Measurements from ENCODE around the gene CRIP3.

Gene CRIP3

DNA sequence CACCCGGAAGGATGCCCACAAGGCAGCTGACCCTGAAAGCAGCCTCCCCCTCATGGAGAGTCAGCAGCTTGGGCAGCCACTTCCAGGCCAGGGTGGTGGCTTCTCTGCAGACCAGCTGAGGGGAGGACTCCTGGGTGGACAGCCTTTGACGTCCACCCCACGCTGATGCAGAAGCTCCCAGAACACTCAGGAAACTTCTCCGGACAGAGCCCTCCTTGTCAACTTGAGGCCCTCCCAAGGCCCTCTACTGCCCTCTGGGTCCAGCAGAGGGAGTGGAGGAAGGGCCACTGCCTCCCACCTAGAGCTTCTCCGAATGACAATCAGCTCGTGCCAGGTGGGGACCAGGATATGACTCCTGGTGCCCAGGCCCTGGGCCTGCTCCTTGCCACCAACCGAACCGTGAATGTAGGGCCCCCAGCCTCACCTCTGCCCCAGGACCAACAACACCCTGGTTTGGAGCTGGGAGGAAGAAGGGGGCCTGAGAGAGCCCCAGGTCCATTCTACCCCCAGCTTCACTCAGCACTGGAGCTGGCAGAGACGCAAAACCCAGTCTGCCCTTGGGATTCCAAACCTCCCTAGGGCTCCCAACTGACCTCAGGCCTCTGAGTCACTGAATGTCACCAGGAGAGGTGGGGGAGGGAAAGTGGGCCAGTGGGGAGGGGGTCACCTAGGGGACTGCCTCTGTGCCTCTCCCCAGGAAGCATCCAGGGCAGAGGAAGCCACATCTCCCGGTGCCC, 21.5 kb downstream of the CRIP3 start:
- DNase-seq, result no peak

DNA sequence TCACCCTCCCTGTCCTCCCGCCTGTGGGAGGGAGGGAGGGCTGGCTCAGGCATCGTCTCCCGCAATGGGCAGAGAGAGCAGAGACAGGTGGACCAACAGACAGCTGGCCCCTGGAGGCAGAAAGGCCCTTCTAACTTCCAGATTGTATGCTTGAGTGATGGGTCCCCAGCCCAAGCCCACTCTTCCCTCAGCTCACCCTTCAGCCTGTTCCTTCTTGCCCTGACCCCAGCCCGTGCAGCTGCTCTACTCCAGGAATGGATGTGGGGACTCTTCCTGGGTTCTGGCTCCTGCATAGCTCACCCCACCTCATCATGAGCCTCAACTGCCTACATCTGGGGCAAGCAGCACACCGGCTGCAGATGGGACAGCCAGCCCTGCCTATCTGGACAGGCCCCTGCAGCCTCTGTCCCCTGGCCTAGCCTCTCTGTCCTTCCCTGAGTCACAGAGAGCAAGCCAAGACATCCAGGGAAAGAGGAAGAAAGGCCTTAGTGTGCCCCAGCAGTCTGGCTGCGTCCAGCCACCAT, 22.1 kb downstream of the CRIP3 start:
- DNase-seq, result no peak

DNA sequence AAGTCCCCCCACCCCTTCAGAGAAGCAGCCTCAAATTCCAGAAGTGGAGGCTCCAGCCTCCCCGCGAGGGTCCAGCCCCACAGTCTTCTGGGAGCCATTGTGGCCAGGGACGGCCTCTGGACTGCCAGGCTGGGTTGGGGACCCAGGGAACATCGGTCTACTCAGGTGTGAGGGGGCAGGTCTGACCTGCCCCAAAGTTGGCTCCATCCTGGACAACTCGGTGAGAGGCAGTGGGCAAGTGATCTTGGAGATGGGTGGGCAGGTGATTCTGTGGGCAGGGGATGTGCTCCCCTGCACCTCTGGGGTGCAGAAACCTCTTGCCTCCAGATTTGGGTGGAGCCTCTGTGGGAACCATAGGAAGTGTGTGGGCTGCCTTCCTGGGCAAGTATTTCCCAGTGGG, 22.8 kb downstream of the CRIP3 start:
- no peak for DNase-seq

DNA sequence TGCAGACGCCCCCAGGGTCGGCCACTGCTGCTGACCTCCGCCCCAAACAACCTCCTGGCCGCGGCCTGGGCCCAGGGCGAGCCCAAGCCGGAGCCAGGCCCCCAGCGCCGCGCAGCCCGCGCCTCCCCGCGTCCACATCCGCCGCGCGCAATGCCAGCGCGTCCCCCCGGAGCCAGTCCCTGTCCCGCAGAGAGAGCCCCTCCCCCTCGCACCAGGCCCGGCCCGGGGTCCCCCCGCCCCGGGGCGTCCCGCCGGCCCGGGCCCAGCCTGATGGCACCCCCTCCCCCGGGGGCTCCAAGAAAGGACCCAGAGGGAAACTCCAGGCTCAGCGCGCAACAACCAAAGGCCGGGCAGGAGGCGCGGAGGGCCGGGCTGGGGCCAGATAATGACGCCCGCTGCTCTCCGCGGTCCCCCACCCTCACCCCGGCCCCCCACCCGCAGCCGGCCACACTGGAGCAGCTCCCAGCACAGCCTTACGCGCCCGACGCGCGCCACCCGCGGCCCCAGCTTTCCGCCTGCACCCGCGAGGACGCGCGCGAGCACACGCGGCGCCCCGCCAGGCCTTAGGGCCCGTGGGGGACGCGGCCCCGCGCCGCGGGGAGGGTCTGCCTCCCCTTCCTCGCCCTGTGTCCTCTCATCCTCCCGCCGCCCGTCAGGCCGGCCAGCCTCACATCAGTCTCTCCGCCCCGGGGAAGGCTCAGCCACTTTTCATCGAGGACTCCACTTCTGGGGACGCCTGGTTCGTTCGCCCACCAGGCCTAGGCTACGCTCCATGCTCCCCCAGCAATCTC, 23.4 kb downstream of the CRIP3 start:
- no peak for DNase-seq

DNA sequence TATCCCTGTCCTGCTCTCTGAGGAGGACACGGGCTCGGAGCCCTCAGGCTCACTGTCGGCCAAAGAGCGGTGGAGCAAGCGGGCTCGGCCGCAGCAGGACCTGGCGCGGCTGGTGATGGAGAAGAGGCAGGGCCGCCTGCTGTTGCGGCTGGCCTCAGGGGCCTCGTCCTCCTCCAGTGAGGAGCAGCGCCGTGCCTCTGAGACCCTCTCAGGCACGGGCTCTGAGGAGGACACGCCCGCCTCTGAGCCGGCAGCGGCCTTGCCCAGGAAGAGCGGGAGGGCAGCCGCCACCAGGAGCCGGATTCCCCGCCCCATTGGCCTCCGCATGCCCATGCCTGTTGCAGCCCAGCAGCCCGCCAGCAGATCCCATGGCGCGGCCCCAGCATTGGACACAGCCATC, 24.7 kb downstream of the CRIP3 start:
- no peak for DNase-seq

DNA sequence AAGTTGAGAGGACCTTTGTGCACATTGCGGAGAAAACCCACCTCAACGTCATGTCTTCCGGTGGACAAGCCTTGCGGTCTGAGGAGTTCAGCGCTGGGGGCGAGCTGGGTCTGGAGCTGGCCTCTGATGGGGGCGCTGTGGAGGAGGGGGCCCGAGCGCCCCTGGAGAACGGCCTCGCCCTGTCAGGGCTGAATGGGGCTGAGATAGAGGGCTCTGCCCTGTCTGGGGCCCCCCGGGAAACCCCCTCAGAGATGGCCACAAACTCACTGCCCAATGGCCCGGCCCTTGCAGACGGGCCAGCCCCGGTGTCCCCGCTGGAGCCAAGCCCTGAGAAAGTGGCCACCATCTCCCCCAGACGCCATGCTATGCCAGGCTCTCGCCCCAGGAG, 25.1 kb downstream of the CRIP3 start:
- DNase-seq, result no peak

DNA sequence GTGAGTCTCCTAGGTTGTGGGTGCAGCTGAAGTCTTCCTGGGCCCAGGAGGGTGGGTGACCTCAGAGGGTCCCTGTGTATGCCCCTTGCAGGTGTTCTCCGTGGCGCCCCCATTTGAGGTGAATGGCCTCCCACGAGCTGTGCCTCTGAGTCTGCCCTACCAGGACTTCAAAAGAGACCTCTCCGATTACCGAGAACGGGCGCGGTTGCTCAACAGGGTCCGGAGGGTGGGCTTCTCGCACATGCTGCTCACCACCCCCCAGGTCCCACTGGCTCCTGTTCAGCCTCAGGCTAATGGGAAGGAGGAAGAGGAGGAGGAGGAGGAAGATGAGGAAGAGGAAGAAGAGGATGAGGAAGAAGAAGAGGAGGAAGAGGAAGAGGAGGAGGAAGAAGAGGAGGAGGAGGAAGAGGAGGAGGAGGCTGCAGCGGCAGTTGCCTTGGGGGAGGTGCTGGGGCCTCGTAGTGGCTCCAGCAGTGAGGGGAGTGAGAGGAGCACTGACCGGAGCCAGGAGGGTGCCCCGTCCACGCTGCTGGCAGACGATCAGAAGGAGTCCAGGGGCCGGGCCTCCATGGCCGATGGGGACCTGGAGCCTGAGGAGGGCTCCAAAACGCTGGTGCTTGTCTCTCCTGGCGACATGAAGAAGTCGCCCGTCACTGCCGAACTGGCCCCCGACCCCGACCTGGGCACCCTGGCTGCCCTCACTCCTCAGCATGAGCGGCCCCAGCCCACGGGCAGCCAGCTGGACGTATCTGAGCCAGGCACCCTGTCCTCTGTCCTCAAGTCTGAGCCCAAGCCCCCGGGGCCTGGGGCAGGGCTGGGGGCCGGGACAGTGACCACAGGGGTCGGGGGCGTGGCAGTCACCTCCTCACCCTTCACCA, 25.8 kb downstream of the CRIP3 start:
- no peak for DNase-seq

DNA sequence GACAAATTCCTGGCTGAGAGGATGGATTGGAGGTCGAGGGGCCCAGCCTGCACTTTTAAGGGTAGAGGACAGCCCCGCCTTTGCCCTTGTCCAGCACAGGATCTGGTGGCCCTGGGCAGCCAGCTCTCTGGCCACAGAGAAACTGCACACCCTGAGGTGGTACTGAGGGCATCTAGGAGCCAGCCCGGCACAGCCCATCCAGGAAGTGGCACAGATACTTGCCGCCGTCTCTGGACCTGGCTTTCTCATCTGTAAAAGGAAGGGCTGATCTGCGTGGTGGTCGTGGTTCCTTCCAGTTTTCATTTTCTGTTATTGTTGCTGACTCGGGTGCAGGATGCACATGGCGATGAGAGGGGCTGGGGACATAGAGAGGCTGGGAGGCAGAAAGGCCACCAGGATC, 26.6 kb downstream of the CRIP3 start:
- no peak for DNase-seq

DNA sequence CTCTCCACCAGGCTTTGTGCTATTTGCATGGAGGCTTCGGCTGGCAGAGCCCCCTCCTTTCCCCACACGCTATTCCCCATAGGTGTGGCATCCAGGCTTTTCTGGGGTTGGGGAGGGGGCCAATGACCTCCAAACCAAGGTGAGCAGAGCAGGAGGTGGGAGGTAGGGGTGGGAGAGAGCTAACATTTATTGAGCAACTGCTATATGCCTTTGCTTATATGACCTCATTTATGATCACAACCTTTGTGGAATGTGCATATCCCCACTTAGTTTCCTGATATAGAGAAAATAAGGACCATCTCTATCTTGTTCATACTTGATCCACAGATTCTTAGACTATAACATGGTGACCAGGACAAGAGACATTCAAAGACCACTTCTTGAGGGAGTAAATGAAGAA, 28.4 kb downstream of the CRIP3 start:
- DNase-seq, result no peak

DNA sequence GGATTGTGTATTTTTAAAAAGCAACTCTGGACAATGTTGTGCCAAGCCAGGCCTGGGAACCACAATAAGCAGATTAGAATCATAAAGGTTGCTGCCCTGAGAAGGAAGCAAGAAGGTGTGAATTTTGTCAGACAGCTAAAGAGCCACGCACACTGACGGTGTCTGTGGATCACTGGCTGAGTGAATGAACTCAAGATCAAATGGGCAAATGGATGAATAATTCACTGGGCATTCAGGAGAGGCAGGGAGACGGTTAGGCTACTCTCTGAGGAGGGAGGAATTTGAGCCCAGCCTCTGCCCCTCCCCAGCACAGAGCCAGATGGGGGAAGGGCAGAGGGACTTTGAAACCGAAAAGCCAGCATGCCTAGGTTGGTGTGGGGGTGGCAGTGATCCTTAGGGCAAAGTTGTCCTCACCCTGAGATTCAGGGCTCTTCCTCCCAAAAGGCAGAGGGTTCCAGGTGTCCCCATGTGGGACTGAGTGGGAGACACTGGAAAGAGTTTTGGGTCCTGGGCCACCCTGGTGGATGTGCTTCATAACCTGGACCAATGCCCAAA, 30.0 kb downstream of the CRIP3 start:
- no peak for DNase-seq

DNA sequence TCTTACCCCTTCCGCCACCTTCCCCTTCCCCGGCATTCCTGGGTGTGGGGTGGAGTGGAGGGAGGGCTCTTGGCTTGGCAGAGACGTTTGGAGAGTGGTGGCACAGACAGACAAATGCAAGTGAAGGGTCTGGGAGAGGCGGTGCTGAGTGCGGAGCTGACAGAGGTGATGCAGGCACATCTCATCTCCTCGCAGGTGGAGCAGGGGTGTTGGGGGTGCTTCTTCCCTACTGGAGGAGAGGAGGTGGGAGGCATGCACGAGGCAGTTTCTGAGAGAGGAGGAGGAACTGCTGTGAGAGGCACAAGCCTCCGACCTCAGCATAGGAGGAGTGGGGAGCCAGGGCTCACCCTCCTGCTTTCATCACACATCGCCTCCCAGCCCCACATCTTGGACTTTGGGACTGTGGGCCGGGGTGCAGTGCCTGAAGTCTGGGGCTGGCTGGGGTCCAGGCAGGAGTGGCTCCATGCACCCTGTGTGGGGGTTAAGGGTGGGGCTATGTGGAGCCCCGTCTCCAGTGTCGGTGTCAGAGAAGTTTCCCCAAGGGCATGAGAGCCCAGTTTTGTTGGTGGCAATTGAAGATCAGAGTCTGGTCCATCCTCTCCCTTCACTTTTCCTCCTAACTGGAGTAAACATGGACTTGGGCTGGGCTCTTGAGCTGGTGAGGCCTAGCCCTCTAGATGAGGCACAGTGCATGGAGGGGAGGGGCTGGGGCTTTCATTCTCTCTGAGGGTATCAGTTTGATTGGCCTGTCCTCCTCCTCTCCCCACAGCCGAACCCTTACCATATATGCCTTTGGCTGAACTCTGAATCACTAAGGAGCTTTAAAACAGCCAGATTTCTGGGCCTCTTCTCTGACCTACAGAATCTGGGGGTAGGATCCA, 30.7 kb downstream of the CRIP3 start:
- no peak for DNase-seq

DNA sequence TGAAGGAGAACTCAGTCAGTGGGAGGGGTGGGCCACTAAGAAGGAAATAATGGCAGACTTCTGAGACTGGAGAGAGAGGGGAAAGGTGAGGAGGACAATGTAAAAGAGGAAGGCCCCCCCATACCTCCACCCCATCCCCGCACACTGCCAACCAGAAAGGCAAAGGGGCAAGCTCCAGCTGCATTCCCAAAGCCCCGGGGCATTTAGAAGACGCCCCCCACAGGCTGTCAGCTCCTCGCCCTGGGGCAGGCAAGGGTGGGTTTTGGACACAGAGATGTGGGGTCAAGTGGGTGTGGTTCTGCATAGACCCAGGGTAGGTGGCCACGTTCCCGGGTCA, 31.4 kb downstream of the CRIP3 start:
- DNase-seq, result no peak

DNA sequence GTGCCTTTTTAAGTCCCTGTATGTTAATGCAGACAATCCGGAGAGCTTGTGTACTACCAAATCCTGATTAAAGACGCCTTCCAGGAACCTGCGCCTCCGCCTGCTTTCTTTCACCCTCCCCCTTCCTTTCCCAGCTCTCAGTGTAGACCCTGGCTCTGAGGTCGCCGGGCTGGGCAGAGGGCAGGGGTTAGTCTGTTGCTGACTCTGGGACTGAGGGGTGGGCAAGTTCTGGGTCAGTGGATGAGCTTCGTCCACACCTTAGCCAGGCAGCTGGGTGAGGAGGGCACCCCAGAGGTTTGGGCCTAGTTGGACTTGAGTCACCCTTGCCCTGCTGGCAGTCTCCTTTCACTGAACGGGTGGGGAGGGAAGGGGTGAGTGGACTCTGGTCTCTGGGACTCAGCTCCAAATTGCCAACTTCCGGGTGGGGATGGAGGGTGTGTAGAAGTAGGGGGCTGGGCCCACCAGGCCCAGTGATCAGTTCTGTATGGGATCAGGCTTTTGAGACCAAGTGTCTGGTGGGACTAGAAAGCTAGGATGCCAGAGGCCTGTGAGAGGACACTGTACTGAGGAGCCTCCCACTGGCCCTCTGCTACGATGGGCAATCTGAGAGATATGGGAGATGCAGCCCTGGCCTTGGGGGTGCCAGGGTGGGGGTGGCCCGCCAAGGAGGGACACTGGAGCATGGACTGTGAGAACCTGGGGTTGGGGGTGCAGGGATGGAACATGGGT, 31.9 kb downstream of the CRIP3 start:
- no peak for DNase-seq

DNA sequence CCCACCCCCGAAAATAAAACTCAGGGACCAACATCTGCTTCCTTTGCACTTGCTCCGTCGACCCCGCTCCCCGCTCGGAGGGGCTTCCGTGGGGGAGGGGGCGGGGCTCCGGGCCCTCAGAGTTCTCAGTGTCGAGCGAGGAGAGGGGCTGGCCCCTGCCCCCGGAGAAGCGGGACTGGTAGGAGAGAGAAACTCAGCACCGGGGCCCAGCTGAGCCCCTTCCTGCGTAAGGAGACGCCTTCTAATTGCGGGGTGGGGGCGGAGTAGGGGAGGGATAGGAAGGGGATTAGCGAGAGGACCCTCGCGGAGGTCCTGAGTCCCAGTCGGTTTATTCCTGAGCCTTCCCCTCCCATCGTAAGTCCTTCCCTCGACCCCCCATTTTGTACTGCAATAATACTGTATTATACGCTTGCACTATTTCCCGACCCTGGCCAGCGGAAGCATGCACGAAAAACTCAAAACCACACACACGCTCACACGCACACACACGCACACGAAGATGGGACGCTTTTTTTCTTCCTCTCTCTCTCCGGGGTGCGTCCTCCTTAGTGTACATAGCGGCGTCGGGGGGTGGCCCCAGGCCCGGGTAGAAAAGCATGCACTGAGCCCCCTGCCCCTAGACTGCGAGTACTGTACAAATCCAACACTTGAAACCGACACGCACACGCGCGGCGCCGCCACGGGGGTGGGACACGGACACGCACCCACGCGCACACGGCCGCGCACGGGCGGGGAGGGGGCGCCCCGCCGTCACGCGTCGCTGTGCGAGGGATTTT, 32.6 kb downstream of the CRIP3 start:
- peak; percentile 45 for DNase-seq

DNA sequence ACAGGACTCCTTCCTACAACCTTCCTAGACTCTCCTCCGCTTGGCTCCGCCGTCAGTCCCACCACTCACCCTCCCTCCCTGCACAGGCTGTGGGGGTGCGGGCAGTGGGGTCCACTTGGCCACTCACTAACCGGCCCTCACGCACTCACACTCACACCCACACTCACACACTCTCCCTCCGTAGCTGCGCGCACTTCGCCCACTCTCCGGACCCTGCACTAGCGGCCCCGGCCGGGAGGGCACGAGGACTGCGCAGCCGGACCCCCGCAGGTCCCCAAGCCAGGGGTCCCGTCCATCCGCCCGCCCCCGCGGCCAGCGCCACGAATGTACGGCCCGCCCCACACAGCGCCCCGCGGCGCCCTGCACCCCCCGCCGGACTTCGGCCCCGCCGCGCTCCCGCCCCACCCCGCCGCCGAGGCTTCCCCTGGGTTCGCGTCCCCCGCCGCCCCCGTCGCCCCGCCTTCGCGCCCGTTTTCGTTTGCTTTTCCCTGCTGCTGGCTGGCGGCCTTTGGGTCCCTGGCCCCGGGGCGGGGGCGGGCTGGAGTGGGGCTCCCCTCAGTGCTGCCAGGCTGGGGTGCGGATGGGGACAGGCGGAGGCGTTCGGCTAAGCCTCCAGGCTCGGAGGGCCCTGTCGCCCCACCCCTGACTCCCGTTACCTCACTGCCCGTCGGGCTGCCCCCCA, 33.6 kb downstream of the CRIP3 start:
- DNase-seq, result no peak

DNA sequence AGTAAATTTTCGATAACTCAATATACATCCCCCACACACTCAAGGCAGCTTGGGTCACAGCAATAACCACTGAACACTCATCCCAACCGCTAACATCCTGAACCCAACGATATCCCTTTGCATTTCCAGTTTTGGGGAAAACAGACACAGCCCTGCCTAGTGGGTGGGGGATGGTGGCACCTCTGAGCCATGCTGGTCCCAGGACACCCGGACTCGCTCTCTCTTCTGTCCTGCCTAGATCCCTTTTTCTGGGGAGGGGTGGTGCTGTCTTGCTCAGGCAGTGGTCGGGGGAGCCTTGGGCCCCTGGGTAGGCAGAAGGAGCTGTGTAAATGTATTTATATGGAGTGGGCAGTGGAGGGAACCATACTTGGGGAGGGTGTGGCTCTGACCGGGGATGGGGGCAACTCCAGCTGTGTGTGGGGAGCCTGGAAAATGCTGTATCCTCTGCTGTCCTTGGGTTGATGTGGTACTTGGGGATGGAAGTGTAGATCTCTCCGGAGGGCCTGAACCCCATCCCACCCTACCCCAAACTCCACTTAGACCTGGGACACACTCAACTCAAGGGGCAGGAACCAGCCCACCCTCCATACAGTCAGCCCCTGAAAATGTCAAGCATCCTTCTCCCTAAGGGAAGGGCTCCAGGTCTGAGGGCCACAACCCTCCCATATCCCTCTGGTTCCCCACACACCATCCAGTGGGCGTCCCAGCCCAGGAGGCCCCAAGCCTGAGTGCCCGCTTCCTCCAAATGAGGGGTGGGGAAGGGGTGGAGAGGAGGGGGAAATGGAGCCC, 34.3 kb downstream of the CRIP3 start:
- DNase-seq, result no peak

DNA sequence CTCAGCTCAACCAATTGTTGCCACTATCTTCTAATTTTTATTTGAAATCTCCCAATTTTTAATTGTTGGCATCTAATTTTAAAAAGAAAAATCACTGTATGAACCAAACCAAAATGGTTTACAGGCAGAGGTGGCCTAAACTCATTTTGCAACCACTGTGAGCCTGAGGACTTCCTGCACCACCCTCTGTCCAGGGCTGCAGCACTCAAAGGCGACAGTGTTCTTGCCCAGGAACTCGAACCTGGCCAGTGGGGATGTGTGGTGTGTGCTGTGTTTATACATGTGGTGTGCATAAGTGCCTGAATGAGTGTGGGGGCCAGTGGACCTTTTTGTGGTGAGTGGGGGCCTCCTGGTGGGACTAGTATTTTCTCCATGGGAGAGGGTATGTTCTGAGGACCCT, 34.9 kb downstream of the CRIP3 start:
- no peak for DNase-seq

DNA sequence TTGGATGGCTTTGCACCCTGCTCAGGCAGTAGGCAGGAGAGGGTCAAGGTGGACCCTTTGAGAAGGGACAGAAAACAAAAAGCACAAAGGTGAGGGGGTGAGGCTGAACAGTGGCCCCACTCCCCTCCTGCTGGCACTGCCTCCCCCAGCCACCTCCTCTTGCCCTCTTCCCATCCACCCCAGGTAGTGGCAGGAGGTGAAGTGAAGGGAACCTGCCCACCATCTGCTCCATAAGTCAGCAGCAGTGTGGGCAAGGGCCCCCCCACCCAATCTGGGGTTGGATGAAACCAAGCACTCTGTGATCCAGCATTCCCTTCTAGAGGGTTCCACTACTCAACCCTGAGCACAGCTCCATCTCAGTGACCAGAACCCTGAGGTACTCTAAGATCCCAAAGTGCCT, 36.7 kb downstream of the CRIP3 start:
- DNase-seq, result no peak
